Hepatocyte (in vitro differentiated cells): ENCODE results near the gene TEDC1. TPM values are rescaled to one million over a fixed set of nuclear protein-coding genes. Genes with fewer than 3 reads are reported as not detected.

Experiments used
- DNase-seq: peaks from one replicate; pipeline ENCODE4 v3.0.0-alpha.2; 2016; ENCODE audit warnings: low spot score
- H2AFZ ChIP-seq: fragments of 200-600 bp; sonication (generic); 2 replicates; pipeline ENCODE4 v1.6.0; 2016; ENCODE audit warnings: antibody characterized with exemption, mild to moderate bottlenecking
- H3K27ac ChIP-seq: fragments of 200-600 bp; sonication (generic); 2 replicates; pipeline ENCODE4 v1.5.1; 2016; ENCODE audit warnings: mild to moderate bottlenecking
- H3K27me3 ChIP-seq: fragments of 200-600 bp; sonication (generic); 2 replicates; pipeline ENCODE4 v1.6.1; 2016
- H3K36me3 ChIP-seq: fragments of 200-600 bp; sonication (generic); replicated peaks from 2 replicates; pipeline ENCODE4 v1.5.1; 2016; ENCODE audit warnings: low read depth; ENCODE audit not compliant: insufficient read depth
- H3K4me1 ChIP-seq: fragments of 200-600 bp; sonication (generic); 2 replicates; pipeline ENCODE4 v1.5.1; 2016; ENCODE audit warnings: mild to moderate bottlenecking, moderate library complexity; ENCODE audit not compliant: insufficient read depth
- H3K4me2 ChIP-seq: fragments of 200-600 bp; sonication (generic); 2 replicates; pipeline ENCODE4 v1.6.0; 2016
- H3K4me3 ChIP-seq: fragments of 200-600 bp; sonication (generic); 2 replicates; pipeline ENCODE4 v1.5.1; 2016; ENCODE audit warnings: mild to moderate bottlenecking
- H3K79me2 ChIP-seq: fragments of 200-600 bp; sonication (generic); 2 replicates; pipeline ENCODE4 v1.6.0; 2017; ENCODE audit warnings: mild to moderate bottlenecking
- H3K9me2 ChIP-seq: fragments of 200-600 bp; sonication (generic); replicated peaks from 2 replicates; pipeline ENCODE4 v1.6.0; 2017; ENCODE audit warnings: mild to moderate bottlenecking; ENCODE audit not compliant: insufficient read depth
- H3K9me3 ChIP-seq: fragments of 200-600 bp; sonication (generic); 2 replicates; pipeline ENCODE4 v1.5.1; 2016; ENCODE audit warnings: low read depth, mild to moderate bottlenecking
- H4K20me1 ChIP-seq: fragments of 200-600 bp; sonication (generic); 2 replicates; pipeline ENCODE4 v1.6.0; 2016; ENCODE audit warnings: mild to moderate bottlenecking; ENCODE audit not compliant: insufficient read depth, poor library complexity, severe bottlenecking
- CTCF ChIP-seq: fragments of 200-600 bp; sonication (generic); IDR thresholded peaks from 2 replicates; pipeline ENCODE4 v1.5.1; 2016; ENCODE audit warnings: antibody characterized with exemption, mild to moderate bottlenecking; ENCODE audit not compliant: poor library complexity
- EZH2 ChIP-seq: fragments of 200-600 bp; sonication (generic); IDR thresholded peaks from 2 replicates; pipeline ENCODE4 v1.6.1; 2016; ENCODE audit warnings: antibody characterized with exemption, mild to moderate bottlenecking, borderline replicate concordance
- EZH2phosphoT487 ChIP-seq: fragments of 200-600 bp; sonication (generic); IDR thresholded peaks from one replicate; pipeline ENCODE4 v1.6.1; 2018; ENCODE audit warnings: antibody characterized with exemption, mild to moderate bottlenecking, low read depth, moderate library complexity; ENCODE audit not compliant: unreplicated experiment, severe bottlenecking
- WGBS: methylation state at CpG from one replicate; pipeline ENCODE4 v1.1.6; 2016; ENCODE audit warnings: low lambda C conversion rate; ENCODE audit errors: missing lambda C conversion rate; 5-methylcytosine and 5-hydroxymethylcytosine counted together
- polyA plus RNA-seq: library from polyadenylated mRNA; unstranded; fragments of >200 nt; fragmentation: Nextera tagmentation; extraction: Ambion mirVana; gene quantifications from 2 replicates; pipeline ENCODE4 v1.2.1, GENCODE V29; 2016
- total RNA-seq: library from RNA; depleted of rRNA; stranded (reverse); fragments of >200 nt; gene quantifications from 2 replicates; pipeline ENCODE4 v1.2.3, GENCODE V29; 2014

TEDC1 gene
- total and polyA plus RNA-seq, 2 experiments from 2014 or later: 3.9 to 4.9 TPM

GRCh38 chr14:105450123-105450505, 40.9 kb upstream of the TEDC1 start:
- WGBS: 93% methylated on average over 21 of the region's 22 CpGs
- Histone ChIP-seq H2AFZ (no peak overlapping the region), H3K4me2 (no peak overlapping the region), H3K4me3 (no peak overlapping the region), H3K4me1 (no peaks in the 10 kb centered on the region), H3K9me2 (no peaks in the 10 kb centered on the region), H3K79me2 (no peaks in the 10 kb centered on the region), H3K9me3 (no peaks in the 10 kb centered on the region), H3K27ac (no peak overlapping the region), H3K27me3 (no peaks in the 10 kb centered on the region), H4K20me1 (no peaks in the 10 kb centered on the region), H3K36me3 (no peaks in the 10 kb centered on the region)
- TF ChIP-seq EZH2phosphoT487 (no peak), CTCF (no peak), EZH2 (no peak)
- no peak for DNase-seq

GRCh38 chr14:105450864-105451720, 40.0 kb upstream of the TEDC1 start:
- H3K9me2 ChIP-seq: no peaks in the 10 kb centered on the region
- no peaks in the 10 kb centered on the region for H3K79me2 ChIP-seq
- H2AFZ ChIP-seq: no peak overlapping the region
- TF ChIP-seq EZH2 (no peak), CTCF (no peak), EZH2phosphoT487 (no peak)
- no peak overlapping the region for H3K4me3 ChIP-seq
- no peaks in the 10 kb centered on the region for H4K20me1 ChIP-seq
- no peaks in the 10 kb centered on the region for H3K9me3 ChIP-seq
- H3K4me2 ChIP-seq: no peak overlapping the region
- DNase-seq: no peak
- no peaks in the 10 kb centered on the region for H3K27me3 ChIP-seq
- 93% methylated on average over 23 of the region's 29 CpGs for WGBS
- H3K27ac ChIP-seq: no peak overlapping the region
- no peaks in the 10 kb centered on the region for H3K36me3 ChIP-seq
- H3K4me1 ChIP-seq: no peaks in the 10 kb centered on the region

GRCh38 chr14:105452963-105453362, 38.1 kb upstream of the TEDC1 start:
- Histone ChIP-seq H3K79me2 (no peaks in the 10 kb centered on the region), H3K27ac (no peak overlapping the region), H4K20me1 (no peaks in the 10 kb centered on the region), H3K9me2 (no peaks in the 10 kb centered on the region), H3K4me2 (no peak overlapping the region), H3K4me3 (no peak overlapping the region), H2AFZ (no peak overlapping the region), H3K4me1 (no peaks in the 10 kb centered on the region), H3K36me3 (no peaks in the 10 kb centered on the region), H3K9me3 (no peaks in the 10 kb centered on the region), H3K27me3 (no peaks in the 10 kb centered on the region)
- no peak for DNase-seq
- TF ChIP-seq EZH2: no peak
- TF ChIP-seq EZH2phosphoT487: no peak
- TF ChIP-seq CTCF: no peak
- WGBS: 90% methylated on average over 14 of the region's 14 CpGs
